Suprapubic skin (tissue), 4 donors: ENCODE measurements around the gene SLC12A5.

ENCODE experiments used
- EP300 ChIP-seq: sonication (generic); formaldehyde crosslinking; IDR thresholded peaks from one replicate; pipeline ENCODE4 v1.6.1; 2017; ENCODE audit warnings: antibody characterized with exemption
- POLR2A ChIP-seq, 2 donors: fragments of 450-650 bp; IDR thresholded peaks; one replicate each; pipeline ENCODE4 v1.6.1; 2017; ENCODE audit warnings: antibody characterized with exemption in 2 of 2, mild to moderate bottlenecking in 2 of 2, moderate library complexity in 2 of 2
- POLR2AphosphoS5 ChIP-seq, 3 donors: sonication (generic); formaldehyde crosslinking; IDR thresholded peaks; one replicate each; pipeline ENCODE4 v1.6.1; 2017; ENCODE audit warnings: antibody characterized with exemption in 3 of 3
- TF ChIP-seq, protein P1 (sequence below), 2 donors: fragments of 200-600 bp in 1 of 2; fragments of 450-650 bp in 1 of 2; sonication (generic) in 1 of 2; IDR thresholded peaks; one replicate each; pipeline ENCODE4 v1.5.1; 2016 to 2019; ENCODE audit warnings: antibody characterized with exemption in 2 of 2, mild to moderate bottlenecking in 1 of 2, moderate library complexity in 1 of 2

- no peak for TF ChIP-seq POLR2A (IDR thresholded peaks at IDR 0.05)
- TF ChIP-seq, protein P1, sequence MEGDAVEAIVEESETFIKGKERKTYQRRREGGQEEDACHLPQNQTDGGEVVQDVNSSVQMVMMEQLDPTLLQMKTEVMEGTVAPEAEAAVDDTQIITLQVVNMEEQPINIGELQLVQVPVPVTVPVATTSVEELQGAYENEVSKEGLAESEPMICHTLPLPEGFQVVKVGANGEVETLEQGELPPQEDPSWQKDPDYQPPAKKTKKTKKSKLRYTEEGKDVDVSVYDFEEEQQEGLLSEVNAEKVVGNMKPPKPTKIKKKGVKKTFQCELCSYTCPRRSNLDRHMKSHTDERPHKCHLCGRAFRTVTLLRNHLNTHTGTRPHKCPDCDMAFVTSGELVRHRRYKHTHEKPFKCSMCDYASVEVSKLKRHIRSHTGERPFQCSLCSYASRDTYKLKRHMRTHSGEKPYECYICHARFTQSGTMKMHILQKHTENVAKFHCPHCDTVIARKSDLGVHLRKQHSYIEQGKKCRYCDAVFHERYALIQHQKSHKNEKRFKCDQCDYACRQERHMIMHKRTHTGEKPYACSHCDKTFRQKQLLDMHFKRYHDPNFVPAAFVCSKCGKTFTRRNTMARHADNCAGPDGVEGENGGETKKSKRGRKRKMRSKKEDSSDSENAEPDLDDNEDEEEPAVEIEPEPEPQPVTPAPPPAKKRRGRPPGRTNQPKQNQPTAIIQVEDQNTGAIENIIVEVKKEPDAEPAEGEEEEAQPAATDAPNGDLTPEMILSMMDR (IDR thresholded peaks at IDR 0.05): peak; percentile 18 to 29
- TF ChIP-seq EP300: no peak
- TF ChIP-seq POLR2AphosphoS5 (IDR thresholded peaks at IDR 0.05): no peak
These were observed 58.1 kb downstream of the SLC12A5 start for GRCh38 chr20:46087161-46087560.
